Left colon (tissue), 2 donors: ENCODE results near the gene PPP3CA. TPM values are rescaled to one million over a fixed set of nuclear protein-coding genes. Genes with fewer than 3 reads are reported as not detected.

ENCODE experiments used
- ATAC-seq: fragments of 200-7000 bp; cut with Tn5 transposase; one replicate; pipeline ENCODE4 v1.9.1; 2020; ENCODE audit warnings: mild to moderate bottlenecking, moderate library complexity
- DNase-seq, 2 donors: peaks; one replicate each; pipeline ENCODE4 v3.0.0-alpha.2; 2020
- intact Hi-C, 2 donors: fragments of 100-400 bp; cut with DNase I in 1 of 2; cut with micrococcal nuclease in 1 of 2; formaldehyde crosslinking; loops; one replicate each; pipeline versions ENCODE4 v1.11.2 to v1.14.0; 2022; cut with DNase I, micrococcal nuclease
- total RNA-seq, 2 donors: library from RNA; stranded (reverse); fragmentation: NEBNext Ultra II Directional; extraction: Animal tissue kit (Norgen Biotek cat#: 25700); gene quantifications; one replicate each; pipeline ENCODE4 v1.2.1, GENCODE V29; 2021
- donor health status: DM: no; HTN: no; CAD: no.
- donor health status: DM: yes; HTN: yes; CAD: no.

PPP3CA gene
- total RNA-seq, 2 donors from 2014 or later: 38.0 to 59.5 TPM

DNA sequence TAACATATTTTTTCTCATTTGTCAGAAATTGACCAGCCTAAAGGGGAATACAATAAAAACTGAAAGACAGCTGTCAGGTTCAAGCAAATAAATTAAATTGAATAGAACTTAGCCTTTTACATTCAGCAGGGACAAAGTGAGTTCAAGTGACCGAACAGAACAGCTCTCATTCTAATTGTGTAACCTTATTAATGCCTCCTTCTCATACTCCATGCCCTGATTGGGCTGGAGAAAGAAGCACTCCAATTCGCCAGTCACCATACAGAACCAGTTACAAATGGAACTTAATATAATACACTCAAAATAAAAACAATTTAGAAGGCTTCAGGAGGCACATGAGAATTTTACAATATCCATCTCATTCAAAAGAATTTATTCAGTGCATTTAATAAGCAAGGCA, 8.0 kb downstream of the PPP3CA start:
- intact Hi-C loops: no loop called here
- DNase-seq: no peak
- no peak for ATAC-seq

DNA sequence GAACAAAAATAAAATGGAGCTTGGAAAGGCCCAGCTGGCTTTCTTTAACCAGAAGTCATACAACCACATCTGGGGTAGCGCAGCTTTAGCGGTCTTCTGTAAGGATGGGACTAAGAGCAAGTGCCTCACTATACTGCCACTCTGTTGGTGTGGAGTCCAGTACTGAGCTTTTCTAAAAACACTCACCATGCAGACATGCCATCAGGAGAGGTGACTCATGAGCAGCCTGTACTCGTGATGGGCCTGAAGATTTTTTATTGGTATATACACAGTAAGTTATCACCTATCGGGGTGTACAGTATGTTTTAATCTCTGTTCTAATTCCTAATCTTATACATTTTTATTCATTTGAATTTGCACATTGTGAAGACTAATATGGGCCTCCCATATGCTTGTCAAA, 9.6 kb downstream of the PPP3CA start:
- ATAC-seq (no peak), DNase-seq (no peak)
- intact Hi-C loops: no loop called here

DNA sequence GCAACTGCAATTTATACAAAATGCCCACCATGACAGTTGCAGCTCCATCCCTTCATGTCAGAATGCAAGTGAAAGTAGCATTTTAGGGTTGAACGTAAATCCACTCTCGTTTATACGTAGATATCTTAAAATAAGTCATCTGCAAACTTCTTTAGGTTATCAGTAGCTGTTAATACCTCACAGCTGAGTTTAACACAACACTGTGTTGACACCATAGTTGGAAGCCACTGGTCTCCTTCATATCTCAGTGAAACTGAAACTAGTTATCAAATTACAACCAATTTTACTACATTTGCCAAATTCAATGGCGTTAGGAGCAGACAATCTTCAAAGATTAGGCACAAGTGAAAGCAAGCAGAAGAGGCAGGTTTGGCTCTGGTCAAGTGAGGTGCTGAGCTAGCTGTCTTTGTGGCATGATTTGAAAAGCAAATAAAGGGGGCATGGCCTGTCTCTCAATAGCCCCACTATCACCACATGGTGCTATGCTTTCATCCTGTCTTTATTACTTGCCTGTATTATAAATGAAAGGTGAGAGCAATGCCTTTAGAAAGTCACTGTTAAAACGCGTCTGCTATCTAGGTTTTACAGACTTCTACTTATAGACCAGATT, 12.3 kb downstream of the PPP3CA start:
- DNase-seq: no peak
- intact Hi-C loops: no loop called here
- ATAC-seq: no peak

DNA sequence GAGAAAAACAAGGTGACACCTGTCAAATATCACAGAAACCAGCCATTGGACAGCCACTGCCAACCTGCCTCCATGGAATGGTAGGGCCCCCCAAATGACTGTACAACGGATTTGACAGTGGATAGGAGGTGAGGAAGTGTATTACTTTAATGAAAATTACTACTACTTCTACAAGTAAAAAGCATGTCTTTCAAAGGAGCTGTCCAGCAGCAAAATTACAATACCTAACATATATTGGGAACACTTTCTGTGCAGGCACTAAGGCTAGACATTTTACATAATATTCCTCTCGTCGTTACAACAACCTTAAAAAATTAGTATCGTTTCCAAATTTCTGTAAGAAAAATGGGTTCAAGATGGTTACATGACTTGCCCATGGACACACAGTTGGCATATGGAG, 14.9 kb downstream of the PPP3CA start:
- ATAC-seq (no peak), DNase-seq (no peak)
- intact Hi-C loops: no loop called here

- no peak for ATAC-seq
- no peak for DNase-seq
- intact Hi-C loops: no loop called here
Observed at GRCh38 chr4:101331017-101331416, 16.3 kb downstream of the PPP3CA start.

- intact Hi-C loops: no loop called here
- no peak for DNase-seq
- ATAC-seq: no peak
Observed at GRCh38 chr4:101329592-101329991, 17.7 kb downstream of the PPP3CA start.

- ATAC-seq (no peak), DNase-seq (no peak)
- intact Hi-C loops: no loop called here
Observed at GRCh38 chr4:101328063-101328602, 19.2 kb downstream of the PPP3CA start.

DNA sequence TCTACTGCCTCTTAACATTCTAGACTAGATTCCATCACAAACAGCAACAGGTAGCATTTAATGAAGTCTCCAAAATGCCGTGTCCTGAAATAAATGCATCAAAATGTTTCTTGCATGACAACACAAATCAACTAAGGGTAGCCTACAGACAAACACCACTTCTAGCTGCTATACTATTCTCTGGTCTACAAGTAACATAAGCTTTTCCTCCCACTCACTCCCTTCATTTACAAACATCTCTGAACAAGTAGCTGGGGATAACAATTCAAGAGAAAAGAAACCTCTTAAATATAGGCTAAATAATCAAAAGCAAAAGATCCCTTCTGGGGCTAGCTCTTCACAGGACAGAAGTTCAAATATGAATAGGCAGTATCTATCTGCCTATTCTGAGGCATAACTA, 20.8 kb downstream of the PPP3CA start:
- ATAC-seq (no peak), DNase-seq (no peak)

GRCh38 chr4:101322743-101323142, 24.6 kb downstream of the PPP3CA start:
- intact Hi-C loops: no loop called here

More for the DNA sequence above, 20.8 kb downstream of the PPP3CA start:
- intact Hi-C loops: no loop called here

GRCh38 chr4:101321481-101322042, 25.8 kb downstream of the PPP3CA start:
- intact Hi-C loops: no loop called here
- ATAC-seq (no peak), DNase-seq (no peak)

More at GRCh38 chr4:101322743-101323142, 24.6 kb downstream of the PPP3CA start:
- ATAC-seq: no peak
- no peak for DNase-seq

GRCh38 chr4:101315786-101316185, 31.5 kb downstream of the PPP3CA start:
- ATAC-seq (no peak), DNase-seq (no peak)
- intact Hi-C loops: no loop called here

GRCh38 chr4:101315041-101315440, 32.3 kb downstream of the PPP3CA start:
- no peak for ATAC-seq
- intact Hi-C loops: no loop called here

DNA sequence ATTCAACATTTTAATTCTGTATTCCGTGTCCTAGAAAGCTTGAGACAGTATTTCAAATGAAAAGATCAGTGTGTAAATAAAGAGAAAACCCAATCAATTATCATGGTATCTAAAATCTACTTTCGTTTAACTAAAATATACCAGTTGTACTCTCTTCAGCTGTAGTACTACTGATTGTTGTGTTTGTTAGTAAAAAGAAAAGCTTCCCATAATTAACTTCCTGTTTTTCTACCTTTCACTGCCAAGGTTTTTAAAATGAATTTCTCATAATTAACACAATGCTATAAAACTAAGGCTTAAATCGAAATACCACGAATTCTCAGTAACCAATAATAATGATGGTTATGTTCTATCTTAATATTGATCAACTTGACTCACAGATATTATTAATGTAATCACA, 37.4 kb downstream of the PPP3CA start:
- DNase-seq (no peak), ATAC-seq (no peak)
- intact Hi-C loops: no loop called here

More at GRCh38 chr4:101315041-101315440, 32.3 kb downstream of the PPP3CA start:
- no peak for DNase-seq

- ATAC-seq (no peak), DNase-seq (no peak)
- intact Hi-C loops: no loop called here
Observed at GRCh38 chr4:101307899-101308298, 39.4 kb downstream of the PPP3CA start.

GRCh38 chr4:101306764-101307615, 40.3 kb downstream of the PPP3CA start:
- ATAC-seq (no peak), DNase-seq (no peak)
- intact Hi-C loops: no loop called here

- ATAC-seq (no peak), DNase-seq (no peak)
- intact Hi-C loops: no loop called here
Observed at GRCh38 chr4:101306225-101306624, 41.1 kb downstream of the PPP3CA start.

DNA sequence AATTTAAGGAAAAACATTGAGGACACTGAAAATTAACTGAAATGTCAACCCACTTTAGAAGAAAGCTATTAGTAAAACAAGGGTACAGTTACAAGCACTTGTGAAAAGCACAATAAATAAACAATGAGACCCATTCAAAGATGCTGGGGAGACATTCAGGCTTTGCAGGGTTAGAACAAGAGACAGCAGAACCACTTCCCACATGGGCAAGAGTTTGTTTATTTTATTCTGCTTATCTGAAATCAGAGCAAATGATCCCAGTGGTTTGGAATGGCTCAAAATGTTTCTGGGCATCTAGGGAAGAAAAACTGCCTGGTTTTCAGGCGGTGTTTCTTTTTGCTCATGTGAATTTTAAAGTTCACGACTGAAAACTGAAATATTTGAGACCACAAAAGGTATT, 42.4 kb downstream of the PPP3CA start:
- intact Hi-C loops: no loop called here
- no peak for ATAC-seq
- DNase-seq: no peak

DNA sequence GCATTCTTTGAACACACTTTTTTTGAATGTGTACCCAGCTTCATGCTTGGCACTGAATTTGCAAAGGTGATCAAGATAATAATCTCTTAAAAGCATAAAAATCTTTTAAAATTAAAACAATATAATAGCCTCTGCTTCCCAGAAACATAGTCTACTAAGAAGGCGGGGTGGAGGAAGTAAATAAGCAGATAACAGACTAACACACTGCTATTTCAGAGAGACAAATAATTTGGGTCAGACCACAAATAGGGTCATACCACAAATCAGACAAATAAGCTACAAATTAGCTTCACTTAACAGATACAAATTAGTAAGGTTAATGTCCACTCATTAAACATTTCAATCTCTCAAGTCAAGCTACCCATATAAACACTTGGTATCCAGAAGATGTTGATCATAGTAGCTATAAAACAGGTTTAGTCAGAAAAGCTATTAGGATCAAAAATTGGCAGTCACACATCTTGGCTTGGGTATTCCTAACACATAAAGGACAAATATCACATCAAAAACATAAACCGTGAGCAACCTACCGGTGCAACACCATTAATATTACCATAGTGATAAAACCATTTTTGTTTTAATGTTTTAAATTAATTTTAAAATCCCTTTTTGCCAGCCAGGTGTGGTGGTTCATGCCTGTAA, 47.3 kb downstream of the PPP3CA start:
- intact Hi-C loops: no loop called here
- ATAC-seq (no peak), DNase-seq (no peak)

GRCh38 chr4:101299021-101299420, 48.3 kb downstream of the PPP3CA start:
- intact Hi-C loops: no loop called here
- ATAC-seq (no peak), DNase-seq (no peak)
